GM23248 (cell line): ENCODE measurements around the gene UNC119. TPM values are rescaled to one million over a fixed set of nuclear protein-coding genes. Genes with fewer than 3 reads are reported as not detected.

Experiments used
- DNase-seq: peaks from one replicate; pipeline ENCODE4 v3.0.0-alpha.2; 2015
- H2AFZ ChIP-seq: fragments of 200-600 bp; sonication (generic); 2 replicates; pipeline ENCODE4 v1.6.1; 2016; ENCODE audit warnings: antibody characterized with exemption
- H3F3A ChIP-seq: fragments of 200-600 bp; sonication (generic); 2 replicates; pipeline ENCODE4 v1.6.1; 2016; ENCODE audit warnings: mild to moderate bottlenecking, antibody characterized with exemption, mixed run types; ENCODE audit not compliant: insufficient read depth
- H3K27ac ChIP-seq: fragments of 200-600 bp; sonication (generic); 2 replicates; pipeline ENCODE4 v1.5.1; 2016; ENCODE audit warnings: mild to moderate bottlenecking
- H3K27me3 ChIP-seq: fragments of 200-600 bp; sonication (generic); replicated peaks from 2 replicates; pipeline ENCODE4 v1.6.1; 2016; ENCODE audit warnings: mild to moderate bottlenecking; ENCODE audit not compliant: insufficient read depth
- H3K36me3 ChIP-seq: fragments of 200-600 bp; sonication (generic); 2 replicates; pipeline ENCODE4 v1.6.1; 2016; ENCODE audit warnings: low read depth, mild to moderate bottlenecking
- H3K4me1 ChIP-seq: fragments of 200-600 bp; sonication (generic); 2 replicates; pipeline ENCODE4 v1.6.1; 2016; ENCODE audit warnings: mild to moderate bottlenecking; ENCODE audit not compliant: insufficient read depth
- H3K4me2 ChIP-seq: fragments of 200-600 bp; sonication (generic); one replicate; pipeline ENCODE4 v1.6.1; 2016; ENCODE audit warnings: mild to moderate bottlenecking; ENCODE audit not compliant: unreplicated experiment
- H3K4me3 ChIP-seq: fragments of 200-600 bp; sonication (generic); 2 replicates; pipeline ENCODE4 v1.5.1; 2016; ENCODE audit warnings: mild to moderate bottlenecking
- H3K79me2 ChIP-seq: fragments of 200-600 bp; sonication (generic); 2 replicates; pipeline ENCODE4 v1.6.1; 2016; ENCODE audit warnings: mild to moderate bottlenecking; ENCODE audit not compliant: insufficient read depth
- H3K9ac ChIP-seq: fragments of 200-600 bp; sonication (generic); 2 replicates; pipeline ENCODE4 v1.6.1; 2016; ENCODE audit warnings: mild to moderate bottlenecking
- H3K9me2 ChIP-seq: fragments of 200-600 bp; sonication (generic); 2 replicates; pipeline ENCODE4 v1.6.1; 2016; ENCODE audit warnings: mixed run types, mild to moderate bottlenecking, moderate library complexity; ENCODE audit not compliant: insufficient read depth
- H3K9me3 ChIP-seq: fragments of 200-600 bp; sonication (generic); one replicate; pipeline ENCODE4 v1.6.1; 2017; ENCODE audit warnings: low read depth
- H4K20me1 ChIP-seq: fragments of 200-600 bp; sonication (generic); 2 replicates; pipeline ENCODE4 v1.6.0; 2016; ENCODE audit not compliant: insufficient read depth
- EZH2 ChIP-seq: fragments of 200-600 bp; sonication (generic); IDR thresholded peaks from 2 replicates; pipeline ENCODE4 v1.6.1; 2018; ENCODE audit warnings: antibody characterized with exemption, mild to moderate bottlenecking; ENCODE audit not compliant: insufficient read depth, poor library complexity, severe bottlenecking
- EZH2phosphoT487 ChIP-seq: fragments of 200-600 bp; sonication (generic); IDR thresholded peaks from 2 replicates; pipeline ENCODE4 v1.6.1; 2018; ENCODE audit warnings: antibody characterized with exemption, moderate library complexity, mild to moderate bottlenecking, low read depth; ENCODE audit not compliant: insufficient read depth
- WGBS, 2 experiments: methylation state at CpG; one replicate each; pipeline ENCODE4 v1.1.6; 2015 to 2017; ENCODE audit warnings: low lambda C conversion rate in 2 of 2, low coverage in 1 of 2; ENCODE audit errors: missing lambda C conversion rate in 2 of 2; 5-methylcytosine and 5-hydroxymethylcytosine counted together
- in situ Hi-C: fragments of 300-500 bp; cut with MboI; formaldehyde crosslinking; loops from 2 replicates; pipeline ENCODE4 v1.15.0; 2020
- polyA plus RNA-seq: library from polyadenylated mRNA; unstranded; fragments of >200 nt; fragmentation: Nextera tagmentation; extraction: Ambion mirVana; gene quantifications from 2 replicates; pipeline ENCODE4 v1.2.1, GENCODE V29; 2016
- total RNA-seq: library from RNA; depleted of rRNA; stranded (reverse); fragments of >200 nt; shearing (Covaris generic); gene quantifications from 2 replicates; pipeline ENCODE4 v1.2.3, GENCODE V29; 2014

UNC119 gene
- total and polyA plus RNA-seq, 2 experiments from 2014 or later: 29.4 to 50.9 TPM

- in situ Hi-C loops: no loop called here
- Histone ChIP-seq H3K79me2 (peaks cover 14% of the 10 kb centered on the region; the same call in 1 of the 2 replicates), H3K4me3 (no peak overlapping the region), H3K27me3 (no peaks in the 10 kb centered on the region), H3F3A (no peaks in the 10 kb centered on the region), H3K9me2 (no peaks in the 10 kb centered on the region), H3K9me3 (no peaks in the 10 kb centered on the region), H3K36me3 (no peaks in the 10 kb centered on the region), H3K4me1 (no peaks in the 10 kb centered on the region), H2AFZ (no peak overlapping the region), H3K27ac (no peak overlapping the region), H3K9ac (no peak overlapping the region), H3K4me2 (no peak overlapping the region), H4K20me1 (no peaks in the 10 kb centered on the region)
- TF ChIP-seq EZH2phosphoT487: no peak
- TF ChIP-seq EZH2: no peak
- DNase-seq: no peak
- 74 to 80% methylated on average over 6 of the region's 6 CpGs for WGBS, 2 experiments
Measured at GRCh38 chr17:28548417-28549130, 3.9 kb downstream of the UNC119 start.

DNA sequence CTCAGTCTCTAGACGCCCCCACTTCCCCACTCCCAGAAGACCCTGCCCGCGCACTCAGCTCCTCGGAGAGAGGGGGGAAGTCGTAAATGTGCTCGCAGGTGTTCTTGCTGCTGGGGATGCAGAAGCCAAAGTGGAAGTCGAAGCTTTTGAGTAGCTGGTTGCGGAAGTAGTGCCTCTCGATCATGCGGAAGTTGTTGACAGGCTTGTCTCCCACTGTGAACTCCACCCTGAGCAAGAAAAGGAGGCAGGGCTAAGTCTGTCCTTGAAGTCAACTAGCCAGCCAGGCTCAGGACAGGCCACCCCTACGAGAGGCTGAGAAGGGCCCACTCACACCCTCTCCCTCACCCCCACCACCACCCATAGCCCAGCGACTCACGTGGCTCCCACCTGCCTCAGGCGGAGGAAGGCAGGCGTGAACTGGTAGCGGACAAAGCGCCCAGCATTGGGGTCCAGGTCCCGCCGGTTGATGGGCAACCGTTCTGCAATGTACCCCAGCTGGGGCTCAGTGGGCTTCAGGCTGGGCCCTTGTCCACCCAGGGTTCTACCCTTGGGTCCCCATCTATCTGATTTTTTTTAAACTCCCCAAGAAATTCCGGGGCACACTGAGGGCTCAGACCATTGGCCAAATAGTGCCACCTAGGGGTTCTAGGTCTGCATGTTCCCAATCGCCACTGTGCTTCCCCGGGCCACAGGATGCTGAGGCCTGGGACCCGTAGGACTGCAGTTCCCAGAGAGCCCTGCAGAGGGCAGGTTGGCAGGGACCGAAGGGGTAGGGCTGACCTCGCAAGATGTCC lies 4.6 kb downstream of the UNC119 start:
- no peaks in the 10 kb centered on the region for H3K27me3 ChIP-seq
- H3F3A ChIP-seq: no peaks in the 10 kb centered on the region
- peak; percentile 76 for DNase-seq
- no peaks in the 10 kb centered on the region for H3K9me3 ChIP-seq
- TF ChIP-seq EZH2 (no peak), EZH2phosphoT487 (no peak)
- in situ Hi-C loops: no loop called here
- H3K9ac ChIP-seq: no peak overlapping the region
- H2AFZ ChIP-seq: no peak overlapping the region
- H3K36me3 ChIP-seq: no peaks in the 10 kb centered on the region
- H3K9me2 ChIP-seq: no peaks in the 10 kb centered on the region
- no peak overlapping the region for H3K4me2 ChIP-seq
- peaks cover 14% of the 10 kb centered on the region; the same call in 1 of the 2 replicates for H3K79me2 ChIP-seq
- no peak overlapping the region for H3K4me3 ChIP-seq
- no peak overlapping the region for H3K27ac ChIP-seq
- H3K4me1 ChIP-seq: no peaks in the 10 kb centered on the region
- WGBS, 2 experiments: 78 to 80% methylated on average over 26 of the region's 26 CpGs
- H4K20me1 ChIP-seq: no peaks in the 10 kb centered on the region

GRCh38 chr17:28547096-28547622 lies 5.3 kb downstream of the UNC119 start:
- Histone ChIP-seq H4K20me1 (no peaks in the 10 kb centered on the region), H3K36me3 (no peaks in the 10 kb centered on the region), H3F3A (no peaks in the 10 kb centered on the region), H3K9ac (no peak overlapping the region), H3K27ac (no peak overlapping the region), H2AFZ (no peak overlapping the region), H3K4me3 (no peak overlapping the region), H3K79me2 (peaks cover 14% of the 10 kb centered on the region; the same call in 1 of the 2 replicates), H3K9me2 (no peaks in the 10 kb centered on the region), H3K4me1 (no peaks in the 10 kb centered on the region), H3K4me2 (no peak overlapping the region), H3K27me3 (no peaks in the 10 kb centered on the region), H3K9me3 (no peaks in the 10 kb centered on the region)
- DNase-seq: no peak
- TF ChIP-seq EZH2 (no peak), EZH2phosphoT487 (no peak)
- WGBS, 2 experiments: 89% methylated on average over 14 of the region's 14 CpGs
- in situ Hi-C loops: no loop called here

- no peak overlapping the region for H2AFZ ChIP-seq
- 67 to 70% methylated on average over 6 of the region's 6 CpGs for WGBS, 2 experiments
- in situ Hi-C loops: no loop called here
Measured at GRCh38 chr17:28545787-28546415, 6.5 kb downstream of the UNC119 start.

More at GRCh38 chr17:28545787-28546415, 6.5 kb downstream of the UNC119 start:
- Histone ChIP-seq H3K27ac (no peak overlapping the region), H3K9me3 (no peaks in the 10 kb centered on the region), H3K9me2 (no peaks in the 10 kb centered on the region), H3K4me2 (no peak overlapping the region), H3K27me3 (no peaks in the 10 kb centered on the region), H3F3A (no peaks in the 10 kb centered on the region), H3K4me3 (no peak overlapping the region), H3K4me1 (no peaks in the 10 kb centered on the region), H3K36me3 (no peaks in the 10 kb centered on the region), H3K9ac (no peak overlapping the region), H4K20me1 (no peaks in the 10 kb centered on the region), H3K79me2 (peaks cover 3% of the 10 kb centered on the region; the same call in 1 of the 2 replicates)
- DNase-seq: no peak
- TF ChIP-seq EZH2phosphoT487 (no peak), EZH2 (no peak)
